HG03045 (cell line): Measurements from ENCODE around the gene RTL10.

ENCODE experiments used
- ATAC-seq: cut with Tn5 transposase; IDR thresholded peaks from one replicate; pipeline ENCODE4 v1.9.1; 2021; ENCODE audit warnings: mild to moderate bottlenecking, moderate library complexity; ENCODE audit not compliant: unreplicated experiment

The RTL10 gene

DNA sequence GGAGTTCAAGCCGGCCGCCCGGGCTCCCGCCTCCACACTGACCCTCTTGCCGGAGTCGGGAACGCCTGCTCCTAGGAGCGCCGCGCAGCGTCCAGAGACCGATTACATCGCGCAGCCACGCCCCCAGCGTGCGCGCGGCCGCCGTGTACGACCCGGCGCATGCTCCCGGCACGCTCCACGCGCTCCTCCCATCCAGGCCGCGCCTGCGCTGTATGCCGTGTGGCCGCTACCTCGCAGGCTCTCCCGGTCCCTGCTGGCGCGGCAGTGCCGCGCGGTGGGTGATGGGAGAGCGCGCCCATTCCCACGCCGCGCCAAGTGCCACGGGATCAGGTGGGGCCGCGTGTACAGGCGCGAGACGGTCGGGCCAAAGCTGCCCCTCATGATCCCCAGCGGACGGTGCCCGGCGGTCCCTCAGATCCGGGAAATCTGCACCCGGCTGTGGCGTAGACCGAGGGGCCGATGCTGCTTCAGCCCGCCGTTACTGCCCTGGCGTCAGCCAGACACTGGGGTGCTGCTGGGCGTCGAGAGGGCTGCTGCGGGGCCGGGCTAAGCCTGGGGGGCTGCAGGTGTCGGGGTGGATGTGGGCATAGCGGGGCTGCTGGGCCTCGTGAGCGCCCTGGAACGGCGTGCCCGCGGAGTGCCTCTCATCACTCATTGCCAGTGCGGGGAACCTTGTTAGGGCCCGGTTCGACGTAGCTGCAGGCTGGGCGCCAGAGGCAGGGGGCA, at the start of gene RTL10, which contains the start of gene GNB1L:
TSS of gene RTL10 (minus strand) at position 97 of the 726 bp plus-strand sequence. CDS start 2,613 bp downstream, outside the sequence.
TSS of gene GNB1L (minus strand) at position 97 of the 726 bp plus-strand sequence. CDS start 33,519 bp downstream, outside the sequence.
- ATAC-seq, result peak; percentile 79

GRCh38 chr22:19904174-19904856, 49.6 kb upstream of the RTL10 start:
- ATAC-seq, result no peak

GRCh38 chr22:19903513-19903912, 48.8 kb upstream of the RTL10 start:
- no peak for ATAC-seq

DNA sequence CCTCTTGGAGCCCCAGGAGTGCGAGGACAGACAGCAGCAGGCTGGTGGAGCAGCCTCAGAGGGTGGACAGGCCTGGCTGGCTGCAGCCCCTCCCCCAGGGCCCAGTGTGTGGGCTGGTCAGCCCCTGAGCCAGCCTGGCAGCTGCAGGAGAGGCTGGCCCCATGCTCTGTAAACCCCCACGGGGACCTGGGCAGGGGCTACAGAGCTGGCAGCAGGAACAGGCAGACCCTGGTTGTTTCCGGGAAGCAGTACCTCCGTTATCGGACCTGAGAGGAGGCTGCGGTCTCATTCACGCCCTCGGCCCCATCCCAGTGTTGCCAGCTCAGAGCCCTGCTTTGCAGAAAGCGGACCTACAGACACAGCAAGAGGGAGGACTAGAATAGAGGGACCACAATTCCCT, 48.4 kb upstream of the RTL10 start:
- ATAC-seq, result no peak

DNA sequence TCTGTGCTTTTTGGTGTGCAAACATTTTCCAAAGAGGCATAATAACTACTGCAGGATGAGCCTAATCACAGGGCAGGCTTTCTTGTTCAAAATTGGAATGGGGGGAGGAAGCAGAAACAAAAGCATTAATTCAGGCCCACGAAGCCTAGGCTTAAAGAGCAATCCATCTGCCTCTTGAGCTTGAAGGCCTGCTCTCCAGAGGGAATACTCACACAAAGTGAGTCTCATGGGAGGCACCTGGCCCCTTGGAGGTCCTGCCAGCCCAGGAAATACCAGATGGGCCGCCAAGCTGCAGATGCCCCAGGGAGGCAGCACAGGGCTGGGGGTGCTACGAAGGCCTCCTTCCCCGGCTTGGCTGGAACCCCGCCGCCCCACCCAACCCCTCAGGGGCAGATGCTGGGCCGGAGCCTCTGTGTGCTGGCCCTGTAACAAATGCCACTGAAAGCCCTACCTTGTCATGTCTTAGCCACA, 47.6 kb upstream of the RTL10 start:
- no peak for ATAC-seq

DNA sequence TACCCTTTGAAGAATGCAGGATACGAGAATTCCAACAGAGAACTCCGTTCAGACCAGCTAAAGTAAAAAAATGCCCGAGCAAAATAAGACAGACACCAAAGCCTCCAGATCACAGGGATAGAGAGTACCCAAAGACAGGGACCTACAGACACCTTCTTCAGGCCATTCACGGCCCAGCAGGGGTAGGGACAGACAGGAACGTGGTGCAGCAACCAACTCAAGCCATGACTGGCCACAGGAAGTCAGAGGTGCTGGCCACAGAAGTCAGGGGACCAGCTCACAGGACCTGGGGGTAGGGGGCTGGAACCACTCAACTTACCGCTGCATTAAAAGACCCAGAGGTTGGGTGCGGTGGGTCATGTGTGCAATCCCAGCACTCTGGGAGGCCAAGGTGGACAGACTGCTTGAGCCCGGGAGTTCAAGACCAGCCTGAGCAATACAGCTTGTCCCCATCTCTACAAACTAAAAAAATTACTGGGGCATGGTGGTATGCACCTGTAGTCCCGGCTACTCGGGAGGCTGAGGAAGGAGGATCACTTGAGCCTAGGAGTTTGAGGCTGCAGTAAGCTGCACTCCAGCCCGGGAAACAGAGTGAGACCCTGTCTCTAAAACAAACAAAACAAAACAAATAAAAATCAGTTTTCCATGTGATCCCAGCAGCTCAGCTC, 47.0 kb upstream of the RTL10 start:
- no peak for ATAC-seq

GRCh38 chr22:19900707-19901436, 46.2 kb upstream of the RTL10 start:
- ATAC-seq, result no peak

- no peak for ATAC-seq
Observed at GRCh38 chr22:19898831-19899567, 44.3 kb upstream of the RTL10 start.

GRCh38 chr22:19898145-19898544, 43.5 kb upstream of the RTL10 start:
- ATAC-seq, result no peak

- ATAC-seq, result no peak
Observed at GRCh38 chr22:19897726-19898125, 43.1 kb upstream of the RTL10 start.

GRCh38 chr22:19896665-19897355, 42.1 kb upstream of the RTL10 start:
- no peak for ATAC-seq

- no peak for ATAC-seq
Observed at GRCh38 chr22:19895160-19895849, 40.6 kb upstream of the RTL10 start.

- no peak for ATAC-seq
Observed at GRCh38 chr22:19893363-19893762, 38.7 kb upstream of the RTL10 start.

DNA sequence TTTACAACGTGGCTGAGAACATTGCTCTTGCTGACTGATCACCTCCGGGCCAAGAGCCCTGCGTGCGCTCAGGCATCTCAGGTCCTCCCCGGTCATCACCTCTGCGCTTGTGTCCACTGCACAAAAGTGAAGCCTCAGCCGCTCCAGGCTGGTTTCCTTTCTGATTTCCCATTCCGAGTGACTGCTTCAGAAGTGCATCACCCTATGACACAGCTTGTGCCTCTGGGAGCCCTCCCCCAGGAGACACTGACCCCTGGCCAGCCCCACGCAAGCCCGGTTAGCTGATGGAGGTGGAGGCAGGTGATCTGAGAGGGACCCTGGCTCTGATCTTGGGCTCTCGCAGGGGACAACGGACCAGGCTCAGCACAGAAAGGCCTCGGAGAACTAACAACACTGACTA, 38.3 kb upstream of the RTL10 start:
- no peak for ATAC-seq

GRCh38 chr22:19892257-19892879, 37.7 kb upstream of the RTL10 start:
- no peak for ATAC-seq

GRCh38 chr22:19891317-19892256, 36.9 kb upstream of the RTL10 start:
- ATAC-seq, result no peak

- no peak for ATAC-seq
Observed at GRCh38 chr22:19890502-19891316, 36.0 kb upstream of the RTL10 start.
